Neural cell (in vitro differentiated cells): ENCODE results near the gene GINS2.

Experiments used
- EZH2 ChIP-seq: fragments of 200-600, 300-800 bp; shearing (Covaris generic), sonication (generic); IDR thresholded peaks from 2 replicates; pipeline ENCODE4 v1.6.1; 2014; ENCODE audit warnings: antibody characterized with exemption, low read length, borderline replicate concordance, mild to moderate bottlenecking; ENCODE audit not compliant: insufficient read depth, poor library complexity, severe bottlenecking
- POLR2AphosphoS5 ChIP-seq: IDR thresholded peaks from 2 replicates; pipeline ENCODE4 v1.6.1; 2012
- REST ChIP-seq: IDR thresholded peaks from 2 replicates; pipeline ENCODE4 v1.6.1; 2012; ENCODE audit warnings: borderline replicate concordance
- SMC3 ChIP-seq: fragments of 450-650 bp; conservative IDR thresholded peaks from 2 replicates; pipeline ENCODE4 v1.6.1; 2014; ENCODE audit warnings: antibody characterized with exemption, mild to moderate bottlenecking, moderate library complexity; ENCODE audit not compliant: poor library complexity
- TF ChIP-seq, protein P1 (sequence below): fragments of 450-650 bp; IDR thresholded peaks from 2 replicates; pipeline ENCODE4 v1.5.1; 2014; ENCODE audit warnings: antibody characterized with exemption, mild to moderate bottlenecking, moderate library complexity; ENCODE audit not compliant: poor library complexity, severe bottlenecking

GRCh38 chr16:85646976-85647375 is 41.8 kb downstream of the GINS2 start:
- TF ChIP-seq, protein P1, sequence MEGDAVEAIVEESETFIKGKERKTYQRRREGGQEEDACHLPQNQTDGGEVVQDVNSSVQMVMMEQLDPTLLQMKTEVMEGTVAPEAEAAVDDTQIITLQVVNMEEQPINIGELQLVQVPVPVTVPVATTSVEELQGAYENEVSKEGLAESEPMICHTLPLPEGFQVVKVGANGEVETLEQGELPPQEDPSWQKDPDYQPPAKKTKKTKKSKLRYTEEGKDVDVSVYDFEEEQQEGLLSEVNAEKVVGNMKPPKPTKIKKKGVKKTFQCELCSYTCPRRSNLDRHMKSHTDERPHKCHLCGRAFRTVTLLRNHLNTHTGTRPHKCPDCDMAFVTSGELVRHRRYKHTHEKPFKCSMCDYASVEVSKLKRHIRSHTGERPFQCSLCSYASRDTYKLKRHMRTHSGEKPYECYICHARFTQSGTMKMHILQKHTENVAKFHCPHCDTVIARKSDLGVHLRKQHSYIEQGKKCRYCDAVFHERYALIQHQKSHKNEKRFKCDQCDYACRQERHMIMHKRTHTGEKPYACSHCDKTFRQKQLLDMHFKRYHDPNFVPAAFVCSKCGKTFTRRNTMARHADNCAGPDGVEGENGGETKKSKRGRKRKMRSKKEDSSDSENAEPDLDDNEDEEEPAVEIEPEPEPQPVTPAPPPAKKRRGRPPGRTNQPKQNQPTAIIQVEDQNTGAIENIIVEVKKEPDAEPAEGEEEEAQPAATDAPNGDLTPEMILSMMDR = no peak
- TF ChIP-seq REST (no peak), POLR2AphosphoS5 (no peak), SMC3 (no peak), EZH2 (no peak)
